SKM-1 (cell line): Measurements from ENCODE around the gene GNAO1.

Experiments
- DNase-seq: peaks from one replicate; lab custom pipeline; 2025; ENCODE audit not compliant: unreplicated experiment; lab: John Stamatoyannopoulos, UW

GNAO1 gene

DNA sequence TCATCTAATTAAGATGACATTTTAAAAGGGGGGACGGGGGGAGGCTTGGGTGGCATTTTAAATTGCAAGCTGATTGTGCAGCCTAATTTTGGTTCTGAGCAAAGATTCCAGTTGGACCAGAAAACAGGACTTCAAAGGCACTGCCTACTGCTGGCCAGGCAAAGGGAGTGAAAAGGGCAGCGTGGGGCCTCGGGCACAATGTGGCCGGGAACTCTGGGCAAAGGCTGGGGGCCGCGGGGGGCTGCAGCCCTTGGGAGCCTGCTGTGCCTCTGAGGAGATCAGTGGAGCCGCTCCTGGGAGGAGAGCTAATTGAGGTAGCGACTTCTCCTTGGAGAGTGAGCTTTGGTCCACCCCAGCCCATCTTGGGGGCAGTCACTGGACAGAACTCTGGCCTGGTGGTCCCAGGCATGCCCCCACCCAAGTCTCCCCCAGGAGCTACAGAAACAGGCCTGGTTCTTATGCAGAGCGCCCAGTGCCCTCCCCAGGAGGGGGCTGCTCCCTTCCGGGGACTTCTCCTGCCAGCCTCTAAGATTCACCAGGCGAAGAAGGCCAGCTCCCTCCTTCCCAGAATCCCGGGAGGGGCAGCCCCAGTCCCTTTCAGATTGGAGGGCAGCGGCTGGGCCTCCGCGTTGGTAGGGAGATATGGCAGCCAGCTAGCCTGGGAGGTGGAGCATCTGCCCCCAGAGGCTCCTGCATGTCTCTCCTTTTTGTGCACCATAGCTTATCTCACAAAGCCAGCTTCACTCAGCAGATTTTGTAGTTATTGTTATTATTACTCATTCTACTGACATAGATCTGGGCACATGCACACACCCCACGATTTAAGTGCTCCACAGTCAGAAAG lies 115.6 kb downstream of the GNAO1 start:
- DNase-seq = no peak

DNA sequence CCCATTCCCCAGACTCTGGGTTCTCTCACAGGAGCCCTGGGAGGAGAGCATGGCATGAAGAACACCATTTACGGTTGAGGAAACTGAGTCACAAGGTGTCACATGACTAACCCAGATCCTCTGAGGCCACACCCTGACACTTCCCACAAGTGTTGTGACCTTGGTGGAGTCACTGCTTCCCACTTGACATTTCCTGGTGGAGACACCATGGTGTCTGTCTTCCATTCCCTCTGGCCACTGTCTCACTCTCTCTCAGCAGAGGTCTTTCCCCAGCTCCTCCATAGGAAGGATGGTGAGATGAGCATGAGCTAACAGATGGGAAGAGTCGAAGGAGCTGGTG lies 116.2 kb downstream of the GNAO1 start:
- DNase-seq = no peak

DNA sequence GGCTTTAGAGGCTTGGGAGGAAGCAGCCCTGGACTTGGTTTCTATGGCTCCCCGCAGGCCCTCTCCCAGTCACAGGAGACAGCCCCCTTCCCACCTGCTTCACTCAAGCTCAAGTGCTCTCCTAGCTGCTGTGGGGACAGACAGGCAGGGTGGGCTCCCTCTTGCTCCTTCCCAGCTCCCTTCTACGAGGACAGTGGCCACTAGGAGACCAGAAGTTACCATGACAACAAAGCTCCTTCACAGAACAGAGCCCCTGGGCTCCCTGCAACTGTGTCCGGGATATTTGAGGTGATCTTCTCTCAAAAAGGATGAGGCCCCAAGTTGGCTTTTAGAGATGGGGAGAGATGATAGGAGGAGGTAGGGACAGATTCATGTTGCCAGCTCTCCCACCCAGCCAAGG lies 117.7 kb downstream of the GNAO1 start:
- DNase-seq = no peak

DNA sequence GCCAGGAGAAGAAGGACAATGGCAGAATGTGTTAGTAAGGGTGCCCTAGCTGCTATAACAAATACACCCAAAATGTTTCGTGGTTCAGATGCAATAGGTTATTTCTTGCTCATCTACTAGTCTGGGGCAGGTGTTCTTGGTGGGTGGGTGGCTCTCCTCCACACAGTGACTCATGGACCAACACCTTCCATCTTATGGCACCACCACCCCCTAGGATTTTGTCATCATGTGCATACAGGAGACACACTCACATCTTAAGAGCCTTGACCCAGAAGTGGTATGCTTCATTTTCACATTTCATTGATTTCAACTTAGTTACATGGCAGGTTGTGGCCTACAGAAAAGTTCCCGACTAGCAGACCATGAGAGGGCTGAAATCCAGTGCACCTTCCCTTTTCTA lies 119.4 kb downstream of the GNAO1 start:
- no peak for DNase-seq

DNA sequence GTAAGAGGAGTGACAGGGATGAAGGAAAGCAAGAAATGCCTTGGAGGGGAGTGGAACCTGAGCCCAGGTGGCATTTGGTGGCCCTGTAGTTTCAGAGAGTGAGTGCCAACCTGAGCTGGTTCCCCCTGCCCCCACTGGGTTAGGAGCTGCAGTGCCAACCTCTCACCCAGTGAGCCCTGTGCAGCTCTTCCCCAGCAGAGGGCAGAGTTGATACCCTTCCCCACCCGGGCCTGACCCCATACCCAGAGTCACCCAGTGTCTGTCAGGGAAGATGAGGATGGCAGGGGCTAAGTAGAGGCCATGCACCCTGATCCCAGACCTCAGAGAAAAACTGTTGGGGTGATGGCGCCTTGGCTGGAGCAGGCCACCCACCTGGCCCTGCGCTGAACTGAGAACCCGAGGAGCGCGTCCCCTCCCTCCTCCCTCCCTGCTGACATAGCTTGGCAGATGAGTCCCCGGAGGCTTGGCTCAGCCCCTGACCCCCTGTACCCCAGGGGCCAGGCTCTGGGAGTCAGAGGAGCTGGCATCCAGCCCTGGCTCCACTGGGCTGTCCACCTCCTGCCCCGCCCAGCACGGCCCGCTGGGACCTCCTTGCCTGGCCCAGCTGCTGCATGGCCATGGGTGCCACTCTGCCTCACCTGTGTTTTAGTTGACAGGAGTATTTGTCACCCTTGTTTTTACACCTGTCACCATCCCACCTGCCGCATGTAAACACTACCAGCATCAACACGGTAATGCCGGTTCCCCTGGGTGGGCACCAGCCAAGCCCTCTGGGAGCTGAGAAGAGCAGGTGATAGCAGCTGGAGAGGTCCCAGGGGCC lies 120.1 kb downstream of the GNAO1 start:
- no peak for DNase-seq

DNA sequence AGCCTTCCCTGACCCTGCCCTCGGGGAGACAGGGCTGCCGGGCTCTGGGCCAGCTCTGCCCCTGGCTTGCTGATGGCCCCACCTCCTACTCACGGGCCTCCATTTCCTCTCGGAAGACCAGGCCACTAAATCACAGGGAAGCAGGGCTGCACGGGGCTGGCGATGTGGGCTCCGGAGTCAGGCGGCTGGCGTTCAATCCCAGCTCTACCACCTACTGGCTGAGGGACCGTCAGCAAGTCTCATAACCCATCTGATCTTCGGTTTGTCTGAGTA lies 120.7 kb downstream of the GNAO1 start:
- no peak for DNase-seq

DNA sequence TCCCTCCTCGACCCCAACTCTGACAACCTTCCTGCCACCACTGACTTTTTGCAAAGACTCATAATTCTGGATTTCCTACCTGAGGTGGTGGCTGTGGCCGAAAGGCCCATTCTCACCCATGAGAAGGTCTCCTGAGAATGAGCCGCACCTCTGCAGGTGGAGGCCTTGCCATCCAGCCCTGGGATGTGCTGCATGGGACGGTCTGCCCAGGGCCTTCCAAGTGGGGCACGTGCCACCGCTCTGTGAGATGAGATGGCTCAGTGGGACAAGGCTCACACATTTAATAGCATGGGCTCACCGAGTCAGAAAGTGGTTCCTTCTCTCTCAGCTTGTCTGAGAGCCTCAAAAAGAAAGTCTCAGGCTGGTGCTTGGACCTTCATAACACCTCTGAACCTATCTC lies 121.3 kb downstream of the GNAO1 start:
- no peak for DNase-seq

DNA sequence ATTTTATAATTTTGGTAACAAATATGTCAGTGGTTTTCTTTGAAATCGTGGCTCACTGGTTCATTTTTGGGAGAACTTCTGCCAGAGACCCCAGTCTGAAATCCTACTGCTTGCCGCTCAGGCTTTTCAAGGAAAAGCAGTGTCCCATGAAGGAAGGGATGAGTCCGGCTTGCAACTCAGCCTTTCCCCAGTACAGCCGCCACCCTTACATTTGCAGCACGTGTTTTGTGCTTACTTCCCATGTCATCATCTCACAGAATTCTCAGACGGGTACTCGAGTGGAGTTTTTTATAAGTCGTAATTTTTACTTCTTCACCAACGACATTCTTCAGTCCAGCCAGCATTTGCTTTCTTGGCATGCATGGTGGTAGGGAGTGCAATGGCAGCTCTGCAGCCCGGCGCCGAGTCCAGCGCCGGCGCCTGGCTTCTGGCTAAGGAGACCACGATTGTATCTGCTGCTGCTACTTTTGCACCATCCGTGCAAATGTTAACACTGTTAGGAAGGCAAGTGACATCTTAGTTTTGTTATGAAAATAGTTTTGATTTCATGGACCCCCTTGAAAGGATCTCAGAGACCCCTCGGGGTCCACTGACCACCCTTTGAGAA lies 123.1 kb downstream of the GNAO1 start:
- DNase-seq = no peak

DNA sequence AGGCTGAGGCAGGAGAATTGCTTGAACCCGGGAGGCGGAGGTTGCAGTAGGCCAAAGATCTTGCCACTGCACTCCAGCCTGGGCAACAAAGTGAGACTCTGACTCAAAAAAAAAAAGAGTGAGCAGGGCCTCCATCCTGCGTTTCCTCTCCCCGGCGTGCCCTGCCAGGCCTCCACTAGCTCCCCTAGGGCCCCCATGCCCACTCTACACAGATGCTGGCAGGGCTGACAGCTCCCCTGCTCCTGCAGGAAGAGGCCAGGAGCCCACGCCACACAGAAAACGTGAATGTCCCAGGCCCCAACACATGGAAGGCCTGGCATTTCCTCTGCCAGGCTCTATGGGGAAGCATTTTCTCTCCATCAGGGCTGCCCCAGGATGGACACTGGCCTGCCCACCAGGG lies 124.7 kb downstream of the GNAO1 start:
- no peak for DNase-seq

DNA sequence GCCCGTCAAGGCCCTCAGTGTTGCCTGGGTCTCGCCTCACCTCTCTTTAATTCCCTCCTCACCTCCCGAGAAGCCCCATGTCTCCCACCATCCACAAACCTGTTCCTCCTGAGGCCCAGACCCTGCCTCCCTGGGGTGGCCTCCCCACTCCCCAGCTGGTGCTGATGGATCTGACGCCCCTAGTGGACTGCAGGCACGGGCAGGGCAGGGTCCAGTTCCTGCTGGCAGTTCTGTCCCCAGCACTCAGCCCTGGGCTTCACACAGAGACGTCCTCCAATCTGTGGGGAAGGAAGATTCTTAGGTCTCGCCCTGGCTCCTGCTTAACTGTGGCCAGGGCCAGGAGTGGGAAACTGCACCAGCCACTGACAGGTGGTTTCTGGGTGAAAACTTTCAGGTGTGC lies 125.3 kb downstream of the GNAO1 start:
- no peak for DNase-seq

DNA sequence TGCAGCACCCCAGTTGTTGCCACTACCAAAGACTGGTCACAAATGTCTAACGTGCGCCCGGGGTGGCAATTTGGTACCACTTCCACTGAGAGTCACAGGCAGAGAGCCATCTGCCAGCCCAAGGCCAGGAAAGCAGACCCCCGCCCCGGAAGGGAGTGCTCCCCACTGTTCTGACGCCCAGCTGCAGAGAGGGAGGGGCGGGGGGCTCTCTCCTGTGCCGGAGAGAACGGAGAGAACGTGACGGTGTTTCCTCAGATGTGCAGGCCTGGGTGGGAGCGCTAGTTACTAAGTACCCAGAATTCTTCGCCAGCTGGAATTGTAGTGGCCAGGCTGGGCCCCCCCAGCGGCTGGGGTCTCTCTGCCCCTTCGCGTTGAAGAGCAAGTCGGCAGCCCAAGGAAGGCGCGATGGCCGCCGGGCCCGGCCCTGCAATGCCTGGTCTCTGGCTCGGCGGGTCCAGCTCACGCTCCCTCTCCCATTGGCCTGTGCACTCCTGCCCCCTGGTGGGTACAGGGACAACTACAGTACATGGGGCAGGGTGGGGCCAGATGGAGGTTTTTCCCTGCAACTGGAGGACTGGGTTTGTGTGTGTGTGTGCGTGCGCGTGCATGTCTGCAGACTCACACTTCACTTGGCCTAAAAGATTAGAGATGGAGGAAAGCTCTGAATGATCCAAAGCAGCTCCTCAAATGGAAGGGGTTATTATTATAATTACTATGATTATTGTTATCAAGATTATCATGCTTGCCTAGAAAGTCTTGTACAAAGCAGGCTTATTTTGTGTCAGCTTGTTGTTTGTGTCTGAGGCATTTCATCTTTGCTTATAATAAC lies 126.9 kb downstream of the GNAO1 start:
- DNase-seq = peak; percentile 68

DNA sequence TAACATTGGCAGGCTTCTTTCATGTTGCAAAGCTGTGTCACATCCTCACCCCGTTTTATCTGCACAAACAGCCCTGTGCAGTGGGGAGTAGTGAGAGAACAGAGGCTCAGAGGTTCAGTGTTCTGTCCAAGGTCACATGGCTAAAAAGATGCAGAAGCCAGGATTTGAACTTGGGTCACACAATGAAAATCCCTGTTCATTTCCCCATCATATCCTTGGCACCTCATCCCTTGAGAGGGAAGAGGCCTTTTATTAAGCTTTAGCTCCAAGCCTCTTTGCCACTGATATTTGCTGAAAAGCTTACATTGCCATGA lies 127.5 kb downstream of the GNAO1 start:
- no peak for DNase-seq

DNA sequence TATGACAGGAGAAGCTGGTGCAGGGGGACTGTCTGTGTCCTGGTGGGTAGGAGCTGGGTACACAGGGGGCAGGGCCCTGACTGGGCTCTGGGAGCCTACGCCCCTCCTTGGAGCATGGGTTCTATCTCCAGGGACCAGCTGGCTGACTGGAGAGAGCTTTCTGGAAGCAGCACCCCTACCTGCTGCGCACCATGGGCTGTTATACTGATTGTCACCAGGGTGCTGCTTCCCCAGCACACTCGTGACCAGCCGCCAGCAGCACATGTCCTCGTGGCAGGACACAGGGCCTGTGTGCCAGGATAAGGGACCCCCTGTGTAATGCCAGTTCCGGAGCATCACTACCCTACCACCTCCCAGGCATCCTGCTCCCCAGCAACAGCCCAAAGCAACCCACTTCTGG lies 128.1 kb downstream of the GNAO1 start:
- DNase-seq = no peak

DNA sequence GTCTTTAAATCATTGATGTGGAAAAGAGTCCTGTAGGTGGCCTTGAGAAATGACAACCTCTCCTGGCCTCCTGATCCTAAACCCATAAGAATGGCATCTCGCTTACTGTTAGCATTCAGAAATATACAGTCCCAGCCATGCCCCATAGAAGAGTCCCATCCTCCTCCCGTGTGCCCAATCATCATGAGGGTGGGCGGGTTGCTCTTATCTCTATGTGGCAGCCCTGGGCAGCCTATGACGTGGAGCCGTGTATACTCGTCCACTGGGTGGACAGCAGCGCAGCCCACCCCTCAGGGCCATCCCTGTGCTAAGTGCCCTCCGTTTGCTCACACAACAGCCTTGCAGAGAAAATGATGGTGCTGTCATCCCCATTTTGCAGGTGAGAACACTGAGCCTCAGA lies 128.8 kb downstream of the GNAO1 start:
- no peak for DNase-seq

DNA sequence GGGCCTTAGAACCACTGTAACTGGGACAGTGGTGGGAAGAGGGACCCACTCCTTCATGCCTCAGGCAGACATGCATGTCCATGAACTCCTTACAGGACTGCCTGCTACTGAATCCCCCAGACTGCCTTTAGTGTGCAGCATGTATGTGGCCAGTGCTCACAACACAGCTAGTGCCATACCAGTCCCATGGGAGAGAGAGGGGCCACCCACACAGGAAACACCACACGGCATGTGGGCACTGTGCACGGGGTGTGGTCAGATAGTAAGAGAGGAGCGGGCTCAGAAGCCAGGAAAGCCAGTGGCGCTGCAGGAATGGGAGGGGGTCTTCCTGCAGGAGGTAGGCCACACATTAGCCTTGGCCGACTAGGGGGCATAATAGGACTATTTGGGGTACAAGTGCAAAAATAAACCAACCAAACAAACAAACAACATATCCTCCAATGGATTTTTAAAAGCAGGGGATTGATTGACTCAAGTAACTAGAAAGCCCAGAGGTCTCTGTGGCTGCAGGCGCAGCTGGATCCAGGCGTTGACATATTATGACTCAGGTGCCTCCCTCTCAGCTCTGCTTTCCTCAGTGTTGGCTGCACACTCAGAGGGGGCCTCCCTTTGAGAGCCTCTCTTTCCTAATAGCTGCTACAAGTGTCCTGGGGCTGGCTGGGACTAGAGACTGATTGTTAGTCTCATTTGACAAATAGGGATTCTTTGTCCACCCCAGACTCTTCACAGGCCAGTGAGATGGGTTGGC lies 129.7 kb downstream of the GNAO1 start:
- no peak for DNase-seq

DNA sequence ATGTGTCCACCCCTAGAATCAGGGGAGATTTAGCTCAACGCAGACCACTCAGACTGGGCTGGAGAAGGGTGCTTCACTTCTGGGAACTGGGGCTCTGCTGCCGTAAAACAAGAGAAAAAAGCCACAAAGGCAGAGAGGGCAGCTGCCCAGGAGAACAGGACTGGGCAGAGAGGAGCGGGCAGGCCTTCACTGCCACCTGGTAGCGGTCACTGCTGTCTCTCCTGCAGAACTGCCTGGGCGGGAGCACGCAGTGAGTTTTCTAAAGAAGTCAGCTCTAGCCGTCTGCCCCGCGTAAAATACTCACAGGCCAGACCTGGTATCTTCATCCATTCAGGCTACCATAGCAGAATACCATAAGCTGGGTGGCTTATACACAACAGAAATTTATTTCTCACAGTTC lies 130.3 kb downstream of the GNAO1 start:
- DNase-seq = no peak

DNA sequence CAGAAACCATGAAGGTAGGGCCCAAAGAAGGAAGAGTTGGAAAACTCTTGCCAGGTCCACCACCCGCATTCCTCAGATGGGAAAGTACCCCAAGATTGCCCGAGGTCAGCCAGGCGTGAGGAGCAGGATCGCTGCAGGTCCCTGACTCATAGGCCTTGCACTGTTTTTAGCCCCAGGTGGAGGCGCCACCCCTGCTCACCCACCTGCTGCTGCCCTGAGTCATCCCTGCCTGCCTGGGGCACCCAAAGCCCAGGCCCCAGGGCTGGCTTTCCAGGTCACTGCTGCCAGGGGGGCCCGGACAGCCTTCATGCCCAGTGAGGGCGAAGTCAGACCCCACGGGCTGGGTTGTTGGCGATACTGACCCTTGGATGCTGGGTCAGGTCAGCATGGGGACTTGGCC lies 133.1 kb downstream of the GNAO1 start:
- no peak for DNase-seq

DNA sequence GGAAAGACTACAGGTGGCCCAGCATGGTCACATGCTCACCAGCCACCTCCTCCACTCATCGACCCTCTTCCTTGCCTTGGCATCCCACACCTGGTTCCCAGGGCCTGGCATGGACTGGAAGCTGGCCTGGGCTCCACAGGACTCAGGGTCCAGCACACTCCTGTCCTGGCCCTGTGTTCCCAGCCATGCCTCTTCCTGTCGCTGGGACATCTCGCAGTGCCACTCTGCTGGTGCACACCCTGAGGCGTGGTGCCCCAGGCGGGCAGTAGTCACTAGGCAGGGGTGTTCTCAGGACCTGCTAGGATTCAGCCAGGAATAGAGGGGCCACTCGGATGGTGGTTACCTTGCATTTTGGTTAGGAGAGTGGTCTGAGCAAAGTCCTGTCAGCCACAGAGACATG lies 134.7 kb downstream of the GNAO1 start:
- no peak for DNase-seq

DNA sequence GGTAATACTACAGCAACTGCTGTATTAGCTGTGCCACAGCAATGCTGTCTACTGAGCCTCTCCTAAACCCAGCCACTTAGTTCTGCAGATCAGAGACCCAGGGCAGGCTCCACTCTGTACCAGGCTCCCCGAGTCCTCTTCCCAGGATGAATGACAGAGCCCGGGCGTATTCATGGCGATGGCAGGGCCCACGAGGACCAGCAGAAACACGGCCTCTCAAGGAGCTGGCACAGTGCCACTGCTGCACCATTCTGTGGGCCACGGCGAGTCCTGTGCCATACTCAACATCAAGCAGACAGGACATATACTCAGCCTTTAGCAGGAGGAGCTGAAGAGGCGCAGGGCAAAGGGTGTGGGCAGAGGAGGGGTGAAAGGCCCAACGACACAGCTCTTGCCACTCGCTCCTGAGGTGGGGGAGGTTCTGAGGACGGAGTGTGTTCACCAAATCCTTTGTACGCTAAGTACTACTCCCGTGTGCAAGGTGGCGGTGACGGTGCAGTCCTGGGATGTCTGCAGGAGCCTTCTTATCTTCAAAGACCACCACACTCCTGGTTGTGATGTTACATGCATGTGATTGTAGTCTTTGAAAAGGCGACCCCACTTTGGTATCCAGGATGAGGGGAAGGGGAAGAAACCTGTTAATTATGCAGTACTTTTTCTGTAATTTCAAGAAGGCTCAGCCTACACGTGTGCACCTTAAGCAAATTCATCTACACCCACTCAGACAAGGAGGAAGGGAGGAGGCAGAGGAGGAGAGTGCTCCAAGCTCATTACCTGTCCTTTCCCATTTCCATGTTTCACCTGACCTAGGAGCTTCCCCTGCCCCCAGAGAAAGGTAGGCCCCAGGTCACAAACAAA lies 136.0 kb downstream of the GNAO1 start:
- DNase-seq = no peak

DNA sequence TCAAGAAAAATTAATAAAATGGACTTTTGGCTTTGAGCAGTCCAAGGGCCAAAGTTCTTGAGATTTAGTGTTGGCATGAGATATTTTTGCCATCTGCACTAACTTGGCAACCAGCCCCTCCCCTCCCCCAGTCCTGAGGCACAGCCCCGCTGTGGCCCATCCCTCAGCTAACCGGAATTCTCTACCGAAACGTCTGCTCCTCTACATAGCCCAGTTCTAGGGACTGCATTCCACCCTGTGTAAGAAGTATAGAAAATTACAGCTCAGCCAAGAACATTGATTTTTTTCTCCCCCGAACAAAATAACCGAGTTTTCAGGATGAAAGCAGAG lies 136.6 kb downstream of the GNAO1 start:
- no peak for DNase-seq
